Mesenchymal stem cell (in vitro differentiated cells and primary cell): ENCODE measurements around the gene MUS81.

ENCODE experiments used
- DNase-seq: peaks from one replicate; pipeline ENCODE4 v3.0.0-alpha.2; 2013
- H2AFZ ChIP-seq: one replicate; pipeline ENCODE4 v1.6.1; 2013; ENCODE audit warnings: low read depth, mild to moderate bottlenecking, control low read depth, inconsistent platforms, low read length, moderate library complexity
- H2AK5ac ChIP-seq: 2 replicates; pipeline ENCODE4 v1.6.1; 2013; ENCODE audit warnings: low read length, moderate library complexity, mild to moderate bottlenecking, inconsistent platforms; ENCODE audit not compliant: severe bottlenecking
- H2BK120ac ChIP-seq: one replicate; pipeline ENCODE4 v1.6.1; 2013; ENCODE audit warnings: low read depth, mild to moderate bottlenecking, inconsistent platforms, low read length, moderate library complexity
- H2BK12ac ChIP-seq, 2 experiments: one replicate each; pipeline ENCODE4 v1.6.1; 2013; ENCODE audit warnings: inconsistent platforms in 2 of 2, low read length in 2 of 2, mild to moderate bottlenecking in 2 of 2, moderate library complexity in 2 of 2, control low read depth in 1 of 2
- H2BK15ac ChIP-seq: one replicate; pipeline ENCODE4 v1.6.1; 2013; ENCODE audit warnings: mild to moderate bottlenecking, low read depth, inconsistent platforms; ENCODE audit not compliant: poor library complexity, severe bottlenecking
- H2BK5ac ChIP-seq: 2 replicates; pipeline ENCODE4 v1.6.1; 2013; ENCODE audit warnings: low read depth, mild to moderate bottlenecking, low read length, control low read depth, inconsistent platforms; ENCODE audit not compliant: poor library complexity, severe bottlenecking
- H3K14ac ChIP-seq, 2 experiments: one replicate each; pipeline ENCODE4 v1.6.1; 2013; ENCODE audit warnings: inconsistent platforms in 2 of 2, low read length in 2 of 2, control low read depth in 1 of 2, mild to moderate bottlenecking in 1 of 2, moderate library complexity in 1 of 2
- H3K18ac ChIP-seq, 2 experiments: one replicate each; pipeline ENCODE4 v1.6.1; 2013; ENCODE audit warnings: inconsistent platforms in 2 of 2, low read length in 2 of 2, control low read depth in 1 of 2, low read depth in 1 of 2, mild to moderate bottlenecking in 1 of 2
- H3K23ac ChIP-seq, 2 experiments: one replicate each; pipeline ENCODE4 v1.6.1; 2013; ENCODE audit warnings: inconsistent platforms in 2 of 2, low read length in 2 of 2, mild to moderate bottlenecking in 2 of 2, moderate library complexity in 2 of 2, control low read depth in 1 of 2
- H3K27ac ChIP-seq: 2 replicates; pipeline ENCODE4 v1.5.1; 2013; ENCODE audit warnings: mild to moderate bottlenecking, moderate library complexity, low read length, control low read depth, inconsistent platforms; ENCODE audit not compliant: poor library complexity, severe bottlenecking
- H3K27me3 ChIP-seq, 2 experiments: 2 replicates each; pipeline versions ENCODE4 v1.6.1 to v1.7.0; 2013; ENCODE audit warnings: low read length in 2 of 2, mild to moderate bottlenecking in 2 of 2, moderate library complexity in 2 of 2, control low read depth in 1 of 2, inconsistent platforms in 1 of 2; ENCODE audit not compliant: control insufficient read depth in 1 of 2, insufficient read depth in 1 of 2
- H3K36me3 ChIP-seq, 2 experiments: 2 replicates each; pipeline versions ENCODE4 v1.6.1 to v1.7.0; 2013; ENCODE audit warnings: low read length in 2 of 2, control low read depth in 1 of 2, inconsistent platforms in 1 of 2, low read depth in 1 of 2, mild to moderate bottlenecking in 1 of 2; ENCODE audit not compliant: insufficient read depth in 2 of 2, control insufficient read depth in 1 of 2
- H3K4ac ChIP-seq, 2 experiments: one replicate each; pipeline ENCODE4 v1.6.1; 2013; ENCODE audit warnings: inconsistent platforms in 2 of 2, low read length in 2 of 2, mild to moderate bottlenecking in 2 of 2, moderate library complexity in 2 of 2, control low read depth in 1 of 2, low read depth in 1 of 2
- H3K4me1 ChIP-seq: 2 replicates; pipeline ENCODE4 v1.6.1; 2013; ENCODE audit warnings: low read depth, low read length, control low read depth; ENCODE audit not compliant: control insufficient read depth, insufficient read depth
- H3K4me2 ChIP-seq: 2 replicates; pipeline ENCODE4 v1.6.1; 2013; ENCODE audit warnings: low read length, mild to moderate bottlenecking, inconsistent platforms; ENCODE audit not compliant: poor library complexity, severe bottlenecking
- H3K4me3 ChIP-seq, 2 experiments: 2 replicates each; pipeline versions ENCODE4 v1.5.1 to v1.7.0; 2013; ENCODE audit warnings: low read length in 2 of 2, mild to moderate bottlenecking in 2 of 2, control low read depth in 1 of 2, low read depth in 1 of 2; ENCODE audit not compliant: insufficient read depth in 1 of 2
- H3K79me1 ChIP-seq: replicated peaks from 2 replicates; pipeline ENCODE4 v1.6.1; 2013; ENCODE audit warnings: mild to moderate bottlenecking, control low read depth, low read length, inconsistent platforms; ENCODE audit not compliant: poor library complexity, severe bottlenecking
- H3K9ac ChIP-seq: 2 replicates; pipeline ENCODE4 v1.7.0; 2013; ENCODE audit warnings: mild to moderate bottlenecking, low read length, moderate library complexity
- H3K9me3 ChIP-seq: 2 replicates; pipeline ENCODE4 v1.7.0; 2013; ENCODE audit warnings: mild to moderate bottlenecking, low read length; ENCODE audit not compliant: control insufficient read depth
- H4K8ac ChIP-seq: one replicate; pipeline ENCODE4 v1.6.1; 2013; ENCODE audit warnings: inconsistent platforms, mild to moderate bottlenecking, low read length, moderate library complexity
- H4K91ac ChIP-seq: one replicate; pipeline ENCODE4 v1.6.1; 2013; ENCODE audit warnings: mild to moderate bottlenecking, low read length, inconsistent platforms
- WGBS: methylation state at CpG from one replicate; pipeline ENCODE4 v1.1.7; 2013; ENCODE audit warnings: mixed read lengths; 5-methylcytosine and 5-hydroxymethylcytosine counted together

MUS81 gene

DNA sequence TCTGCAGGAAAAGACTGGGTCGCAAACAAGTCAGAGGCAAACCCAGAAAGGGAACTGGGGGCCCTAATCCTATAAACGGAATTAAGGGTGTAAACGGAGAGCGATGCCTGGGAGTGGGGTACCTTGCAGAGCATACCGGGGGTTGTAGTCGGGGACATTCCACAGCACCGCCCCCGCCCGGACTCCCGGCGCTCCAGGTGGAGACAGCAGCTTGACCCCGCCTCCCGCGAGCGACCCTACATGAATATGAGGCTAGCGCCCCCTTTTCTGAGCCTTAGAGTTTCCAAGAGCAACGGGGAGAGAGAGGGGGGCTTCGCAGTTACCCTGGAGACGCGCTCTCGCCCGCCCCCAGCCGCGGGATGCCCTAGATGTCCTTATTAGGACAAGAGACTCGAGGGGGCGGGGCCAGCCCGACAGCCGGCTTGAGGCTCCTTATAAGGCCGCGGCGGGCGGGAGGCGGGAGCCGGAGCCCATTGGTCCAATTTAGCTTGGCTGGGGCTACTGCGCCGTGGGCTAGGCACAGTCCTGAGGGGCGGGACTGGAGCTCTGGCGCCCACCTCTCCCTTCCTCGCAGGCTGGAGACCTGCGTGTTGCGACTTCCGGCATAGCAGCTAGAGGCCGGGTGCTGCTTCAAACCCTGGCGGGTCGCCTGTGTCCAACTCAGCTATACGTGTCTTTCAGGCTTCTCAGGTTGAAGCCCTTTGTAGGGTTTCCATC, 980 bp upstream of the MUS81 start:
- peak overlapping the region; percentile 86 for H2BK120ac ChIP-seq
- H3K14ac ChIP-seq: no peak overlapping the region
- peak overlapping the region; percentile 82 to 92 for H3K4ac ChIP-seq
- peak overlapping the region; percentile 93 to 94 for H3K4me3 ChIP-seq
- H3K79me1 ChIP-seq: peaks cover 6% of the 10 kb centered on the region
- no peaks in the 10 kb centered on the region for H3K9me3 ChIP-seq
- peak overlapping the region; percentile 74 to 77 for H3K18ac ChIP-seq
- peak overlapping the region; percentile 24 for H2AFZ ChIP-seq
- no peak overlapping the region for H3K23ac ChIP-seq
- H3K4me2 ChIP-seq: peak overlapping the region; percentile 91
- peak; percentile 98 for DNase-seq
- peaks cover 46 to 48% of the 10 kb centered on the region in 2 experiments for H3K36me3 ChIP-seq
- H2BK12ac ChIP-seq: peak overlapping the region in 1 of 2 experiments; percentile 70
- peaks cover 44% of the 10 kb centered on the region for H3K4me1 ChIP-seq
- H4K91ac ChIP-seq: peak overlapping the region; percentile 92
- peak overlapping the region; percentile 98 for H3K27ac ChIP-seq
- WGBS: under 1% methylated on average over 46 of the region's 46 CpGs
- H3K27me3 ChIP-seq: no peaks in the 10 kb centered on the region
- H4K8ac ChIP-seq: peak overlapping the region; percentile 86
- H3K9ac ChIP-seq: peak overlapping the region; percentile 96
- peak overlapping the region; percentile 89 for H2BK15ac ChIP-seq
- peak overlapping the region; percentile 57 for H2BK5ac ChIP-seq
- peak overlapping the region; percentile 34 for H2AK5ac ChIP-seq

DNA sequence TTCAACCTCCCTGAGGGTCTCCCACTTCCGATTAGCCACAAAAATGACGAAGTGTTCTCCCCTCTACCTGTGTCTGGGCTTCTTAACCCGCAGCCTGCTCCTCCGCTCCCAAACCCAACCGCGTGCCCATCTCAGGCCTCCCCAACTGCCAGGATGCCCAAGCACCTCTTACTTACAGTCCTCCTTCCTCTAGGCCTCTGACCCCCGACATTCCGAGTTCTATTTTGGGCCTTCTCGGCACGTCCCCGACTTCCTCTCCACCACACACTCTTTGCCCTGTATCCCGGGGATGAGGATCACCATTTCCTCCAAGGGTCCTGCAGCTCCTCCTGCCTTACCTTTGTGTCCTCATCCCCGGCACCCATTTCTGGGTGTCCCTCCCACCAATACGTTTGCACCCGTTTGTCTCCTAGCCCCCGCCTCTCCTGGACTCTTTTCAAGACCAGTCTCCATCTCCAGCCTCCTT, 388 bp upstream of the MUS81 start:
- peak overlapping the region; percentile 71 for H2BK15ac ChIP-seq
- H3K27me3 ChIP-seq: no peaks in the 10 kb centered on the region

GRCh38 chr11:65861165-65861505, 902 bp downstream of the MUS81 start:
- H3K79me1 ChIP-seq: peaks cover 12% of the 10 kb centered on the region
- 7% methylated on average over 14 of the region's 14 CpGs for WGBS
- peak overlapping the region; percentile 67 to 93 for H3K18ac ChIP-seq
- H3K36me3 ChIP-seq: peaks cover 45 to 48% of the 10 kb centered on the region in 2 experiments
- peak overlapping the region; percentile 98 for H3K27ac ChIP-seq
- DNase-seq: no peak
- peak overlapping the region; percentile 85 for H2BK5ac ChIP-seq
- peak overlapping the region; percentile 91 for H3K4me2 ChIP-seq
- peak overlapping the region; percentile 76 to 98 for H3K4ac ChIP-seq
- peak overlapping the region; percentile 93 to 94 for H3K4me3 ChIP-seq
- peak overlapping the region; percentile 47 for H2AK5ac ChIP-seq
- H3K23ac ChIP-seq: peak overlapping the region in 1 of 2 experiments; percentile 96
- no peak overlapping the region for H2AFZ ChIP-seq
- H3K14ac ChIP-seq: peak overlapping the region in 1 of 2 experiments; percentile 99
- H3K4me1 ChIP-seq: peaks cover 37% of the 10 kb centered on the region
- H4K91ac ChIP-seq: peak overlapping the region; percentile 96
- peak overlapping the region; percentile 50 for H2BK120ac ChIP-seq
- H2BK15ac ChIP-seq: peak overlapping the region; percentile 97
- H2BK12ac ChIP-seq: peak overlapping the region in 1 of 2 experiments; percentile 90
- peak overlapping the region; percentile 96 for H3K9ac ChIP-seq
- no peaks in the 10 kb centered on the region for H3K9me3 ChIP-seq
- H4K8ac ChIP-seq: peak overlapping the region; percentile 94
- H3K27me3 ChIP-seq: no peaks in the 10 kb centered on the region

More for the DNA sequence above, 388 bp upstream of the MUS81 start:
- Histone ChIP-seq H4K91ac (peak overlapping the region; percentile 92), H3K4ac (peak overlapping the region; percentile 82 to 92), H2BK120ac (peak overlapping the region; percentile 86), H3K4me2 (peak overlapping the region; percentile 91), H2AFZ (no peak overlapping the region), H3K4me3 (peak overlapping the region; percentile 93 to 94), H3K27ac (peak overlapping the region; percentile 98), H3K18ac (peak overlapping the region; percentile 59 to 65), H3K79me1 (peaks cover 9% of the 10 kb centered on the region), H3K36me3 (peaks cover 46 to 48% of the 10 kb centered on the region in 2 experiments), H2BK12ac (peak overlapping the region; percentile 23 to 69), H3K14ac (peak overlapping the region in 1 of 2 experiments; percentile 13), H3K4me1 (peaks cover 44% of the 10 kb centered on the region), H3K9ac (peak overlapping the region; percentile 96), H2AK5ac (peak overlapping the region; percentile 34), H2BK5ac (peak overlapping the region; percentile 57), H3K9me3 (no peaks in the 10 kb centered on the region), H3K23ac (peak overlapping the region in 1 of 2 experiments; percentile 11), H4K8ac (peak overlapping the region; percentile 86)
- WGBS: 8% methylated on average over 16 of the region's 16 CpGs
- DNase-seq: no peak

DNA sequence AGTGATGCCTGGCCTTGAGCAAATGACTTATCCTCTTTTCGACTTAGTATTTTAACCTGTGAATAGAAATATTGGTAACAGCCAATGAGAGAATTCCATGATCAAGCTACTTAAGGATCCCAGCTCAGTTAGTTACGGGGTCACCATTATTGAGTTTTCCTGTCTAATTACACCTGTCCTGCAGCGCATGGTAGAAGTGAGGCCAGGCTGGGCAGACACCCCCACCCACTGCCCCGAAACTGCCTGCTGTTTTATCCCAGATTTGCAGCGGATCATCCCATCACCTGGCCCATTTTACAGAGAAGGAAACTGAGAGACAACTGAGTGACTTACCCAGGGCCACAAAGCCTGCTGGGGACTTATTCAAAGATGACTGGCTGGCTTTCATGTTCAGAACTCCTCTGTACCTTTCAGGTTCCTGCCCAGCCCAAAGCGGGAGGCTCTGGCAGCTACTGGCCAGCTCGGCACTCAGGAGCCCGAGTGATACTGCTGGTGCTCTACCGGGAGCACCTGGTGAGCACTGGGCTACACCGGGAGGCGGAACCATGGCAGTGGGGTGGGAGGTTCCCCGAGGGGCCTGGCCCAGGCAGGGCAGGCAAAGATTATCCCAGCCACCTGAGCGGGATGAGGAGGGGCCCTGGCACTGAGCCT, 1.4 kb downstream of the MUS81 start:
- peak overlapping the region in 1 of 2 experiments; percentile 42 for H3K23ac ChIP-seq
- no peak overlapping the region for H2AFZ ChIP-seq
- no peak for DNase-seq
- H2BK120ac ChIP-seq: no peak overlapping the region
- no peak overlapping the region for H4K8ac ChIP-seq
- no peaks in the 10 kb centered on the region for H3K27me3 ChIP-seq
- H3K4me1 ChIP-seq: peaks cover 36% of the 10 kb centered on the region
- H3K14ac ChIP-seq: peak overlapping the region in 1 of 2 experiments; percentile 72
- H2BK15ac ChIP-seq: no peak overlapping the region
- peak overlapping the region; percentile 98 for H3K27ac ChIP-seq
- H2BK12ac ChIP-seq: peak overlapping the region in 1 of 2 experiments; percentile 55
- 93% methylated on average over 13 of the region's 13 CpGs for WGBS
- peak overlapping the region; percentile 55 to 59 for H3K4ac ChIP-seq
- no peak overlapping the region for H4K91ac ChIP-seq
- H2AK5ac ChIP-seq: peak overlapping the region; percentile 70
- H2BK5ac ChIP-seq: no peak overlapping the region
- H3K9me3 ChIP-seq: no peaks in the 10 kb centered on the region
- H3K36me3 ChIP-seq: peaks cover 48 to 50% of the 10 kb centered on the region in 2 experiments
- peak overlapping the region in 1 of 2 experiments; percentile 94 for H3K4me3 ChIP-seq
- H3K9ac ChIP-seq: peak overlapping the region; percentile 96
- no peak overlapping the region for H3K18ac ChIP-seq
- peaks cover 12% of the 10 kb centered on the region for H3K79me1 ChIP-seq
- H3K4me2 ChIP-seq: peak overlapping the region; percentile 91
